Astrocyte (in vitro differentiated cells and primary cell): ENCODE measurements around the gene SH2B3. TPM values are rescaled to one million over a fixed set of nuclear protein-coding genes. Genes with fewer than 3 reads are reported as not detected.
"Not testable (repeated sequence)": the region's sequence is repeated elsewhere in the genome, so short reads cannot be mapped to it uniquely, and the experiment has no call there.

Source experiments
- DNase-seq: peaks from one replicate; pipeline ENCODE4 v3.0.0-alpha.2; 2010; ENCODE audit warnings: low read depth
- FAIRE-seq: peaks from 2 replicates; lab custom pipeline; 2011; peaks lifted over from hg19 to GRCh38; lab: Jason Lieb, UNC
- H2AFZ ChIP-seq: 2 replicates; pipeline ENCODE4 v1.6.0; 2012; ENCODE audit warnings: low read depth, low read length, inconsistent platforms
- H3K27ac ChIP-seq: 2 replicates; pipeline ENCODE4 v1.5.1; 2011; ENCODE audit warnings: low read depth, low read length, inconsistent platforms
- H3K27me3 ChIP-seq: 2 replicates; pipeline ENCODE4 v1.6.0; 2011; ENCODE audit warnings: low read length, inconsistent platforms; ENCODE audit not compliant: insufficient read depth
- H3K36me3 ChIP-seq: 2 replicates; pipeline ENCODE4 v1.5.1; 2011; ENCODE audit warnings: low read length, inconsistent platforms; ENCODE audit not compliant: insufficient read depth
- H3K4me1 ChIP-seq: 2 replicates; pipeline ENCODE4 v1.5.1; 2011; ENCODE audit warnings: low read length, inconsistent platforms; ENCODE audit not compliant: insufficient read depth
- H3K4me2 ChIP-seq: 2 replicates; pipeline ENCODE4 v1.6.0; 2012; ENCODE audit warnings: low read length, inconsistent platforms
- H3K4me3 ChIP-seq: 2 replicates; pipeline ENCODE4 v1.5.1; 2011; ENCODE audit warnings: low read depth, mild to moderate bottlenecking, low read length, inconsistent platforms; ENCODE audit not compliant: insufficient read depth
- H3K79me2 ChIP-seq: 2 replicates; pipeline ENCODE4 v1.6.0; 2012; ENCODE audit warnings: mild to moderate bottlenecking, low read length, inconsistent platforms; ENCODE audit not compliant: insufficient read depth
- H3K9ac ChIP-seq: 2 replicates; pipeline ENCODE4 v1.6.0; 2012; ENCODE audit warnings: mild to moderate bottlenecking, low read length, inconsistent platforms
- H3K9me3 ChIP-seq: 2 replicates; pipeline ENCODE4 v1.5.1; 2012; ENCODE audit warnings: low read depth, mild to moderate bottlenecking, low read length, inconsistent platforms; ENCODE audit not compliant: insufficient read depth
- H4K20me1 ChIP-seq: 2 replicates; pipeline ENCODE4 v1.6.0; 2012; ENCODE audit warnings: low read length, inconsistent platforms; ENCODE audit not compliant: insufficient read depth
- H3K27ac Mint-ChIP-seq: one replicate; pipeline ENCODE4 v1.8.0; 2021; ENCODE audit warnings: mild to moderate bottlenecking, mixed read lengths; ENCODE audit not compliant: unreplicated experiment
- H3K27me3 Mint-ChIP-seq: one replicate; pipeline ENCODE4 v1.8.0; 2021; ENCODE audit warnings: low read depth, mixed read lengths; ENCODE audit not compliant: unreplicated experiment
- H3K36me3 Mint-ChIP-seq: one replicate; pipeline ENCODE4 v1.8.0; 2021; ENCODE audit warnings: low read depth, mixed read lengths; ENCODE audit not compliant: unreplicated experiment
- H3K4me1 Mint-ChIP-seq: one replicate; pipeline ENCODE4 v1.8.0; 2021; ENCODE audit warnings: low read depth, mixed read lengths; ENCODE audit not compliant: unreplicated experiment
- H3K4me3 Mint-ChIP-seq: one replicate; pipeline ENCODE4 v1.8.0; 2021; ENCODE audit warnings: mild to moderate bottlenecking, moderate library complexity, mixed read lengths; ENCODE audit not compliant: unreplicated experiment
- H3K9me3 Mint-ChIP-seq: one replicate; pipeline ENCODE4 v1.8.0; 2021; ENCODE audit warnings: mild to moderate bottlenecking, mixed read lengths; ENCODE audit not compliant: unreplicated experiment
- EZH2 ChIP-seq: IDR thresholded peaks from 2 replicates; pipeline ENCODE4 v1.6.1; 2012; ENCODE audit warnings: mild to moderate bottlenecking, low read length, inconsistent platforms; ENCODE audit not compliant: insufficient read depth
- total RNA-seq: library from RNA; stranded (reverse); gene quantifications from 2 replicates; pipeline ENCODE4 v1.2.1, GENCODE V29; 2021
- TF ChIP-seq, protein P1 (sequence below): IDR thresholded peaks from 2 replicates; pipeline ENCODE4 v1.5.1; 2011; ENCODE audit warnings: low read depth, mild to moderate bottlenecking, inconsistent platforms, low read length, moderate library complexity; ENCODE audit not compliant: insufficient read depth

The SH2B3 gene
- total RNA-seq, 1 donor from 2014 or later, result 23.6 TPM

DNA sequence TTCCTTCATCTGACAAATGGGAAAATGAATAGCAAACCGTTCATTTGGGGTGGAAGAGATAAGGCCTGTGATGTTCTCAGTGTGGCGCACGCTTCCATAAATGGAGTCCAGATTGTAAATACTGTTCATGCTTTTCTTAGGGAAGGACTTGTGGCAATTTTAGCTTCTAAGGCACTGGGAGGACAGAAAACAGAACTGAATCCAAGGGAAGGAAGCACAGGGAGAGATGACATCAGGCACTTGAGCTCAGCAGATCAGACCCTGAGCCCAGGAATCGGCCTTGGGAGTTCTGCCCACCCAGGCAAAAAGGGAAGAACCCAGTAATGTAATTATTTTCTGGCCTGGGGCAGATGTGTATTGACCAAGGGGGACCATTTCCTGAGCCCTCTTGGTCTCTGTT is 7.2 kb upstream of the SH2B3 start:
- H3K27me3 Mint-ChIP-seq, result peaks cover 5% of the 10 kb centered on the region
- H3K9me3 Mint-ChIP-seq, result no peaks in the 10 kb centered on the region
- no peaks in the 10 kb centered on the region for H3K4me1 Mint-ChIP-seq
- H3K27ac Mint-ChIP-seq, result no peak overlapping the region
- no peak overlapping the region for H3K4me2 ChIP-seq
- no peak overlapping the region for H2AFZ ChIP-seq
- H4K20me1 ChIP-seq, result no peaks in the 10 kb centered on the region
- no peak overlapping the region for H3K4me3 ChIP-seq
- H3K27ac ChIP-seq, result no peak overlapping the region
- no peak overlapping the region for H3K9ac ChIP-seq
- FAIRE-seq (no peak), DNase-seq (no peak)
- TF ChIP-seq, protein P1, sequence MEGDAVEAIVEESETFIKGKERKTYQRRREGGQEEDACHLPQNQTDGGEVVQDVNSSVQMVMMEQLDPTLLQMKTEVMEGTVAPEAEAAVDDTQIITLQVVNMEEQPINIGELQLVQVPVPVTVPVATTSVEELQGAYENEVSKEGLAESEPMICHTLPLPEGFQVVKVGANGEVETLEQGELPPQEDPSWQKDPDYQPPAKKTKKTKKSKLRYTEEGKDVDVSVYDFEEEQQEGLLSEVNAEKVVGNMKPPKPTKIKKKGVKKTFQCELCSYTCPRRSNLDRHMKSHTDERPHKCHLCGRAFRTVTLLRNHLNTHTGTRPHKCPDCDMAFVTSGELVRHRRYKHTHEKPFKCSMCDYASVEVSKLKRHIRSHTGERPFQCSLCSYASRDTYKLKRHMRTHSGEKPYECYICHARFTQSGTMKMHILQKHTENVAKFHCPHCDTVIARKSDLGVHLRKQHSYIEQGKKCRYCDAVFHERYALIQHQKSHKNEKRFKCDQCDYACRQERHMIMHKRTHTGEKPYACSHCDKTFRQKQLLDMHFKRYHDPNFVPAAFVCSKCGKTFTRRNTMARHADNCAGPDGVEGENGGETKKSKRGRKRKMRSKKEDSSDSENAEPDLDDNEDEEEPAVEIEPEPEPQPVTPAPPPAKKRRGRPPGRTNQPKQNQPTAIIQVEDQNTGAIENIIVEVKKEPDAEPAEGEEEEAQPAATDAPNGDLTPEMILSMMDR, result no peak
- TF ChIP-seq EZH2, result no peak
- no peaks in the 10 kb centered on the region for H3K9me3 ChIP-seq
- H3K27me3 ChIP-seq, result no peaks in the 10 kb centered on the region
- H3K4me3 Mint-ChIP-seq, result no peak overlapping the region
- H3K36me3 ChIP-seq, result no peaks in the 10 kb centered on the region
- no peaks in the 10 kb centered on the region for H3K79me2 ChIP-seq
- H3K4me1 ChIP-seq, result peaks cover 14% of the 10 kb centered on the region
- H3K36me3 Mint-ChIP-seq, result no peaks in the 10 kb centered on the region

DNA sequence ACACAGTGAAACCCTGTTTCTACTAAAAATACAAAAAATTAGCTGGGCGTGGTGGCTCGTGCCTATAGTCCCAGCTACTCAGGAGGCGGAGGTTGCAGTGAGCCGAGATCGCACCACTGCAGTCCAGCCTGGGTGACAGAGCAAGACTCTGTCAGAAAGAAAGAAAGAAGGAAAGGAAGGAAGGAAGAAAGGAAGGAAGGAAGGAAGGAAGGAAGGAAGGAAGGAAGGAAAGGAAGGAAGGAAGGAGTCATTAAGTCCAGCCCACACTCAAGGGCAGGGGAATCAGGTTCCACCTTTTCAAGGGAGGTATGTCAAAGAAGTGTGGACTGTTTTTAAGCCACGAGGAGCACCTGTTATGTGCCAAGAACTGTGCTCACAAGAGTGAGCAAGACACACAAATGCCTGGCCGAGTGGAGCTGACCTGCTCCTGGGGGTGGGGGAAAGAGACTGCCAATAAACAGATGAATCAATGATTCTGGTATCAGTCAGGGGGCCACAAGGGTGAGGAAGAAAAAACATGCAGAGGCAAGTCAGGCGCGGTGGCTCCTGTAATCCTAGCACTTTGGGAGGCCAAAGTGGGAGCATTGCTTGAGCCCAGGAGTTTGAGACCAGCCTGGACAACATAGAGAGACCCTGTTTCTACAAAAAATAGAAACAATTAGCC is 5.8 kb upstream of the SH2B3 start:
- not testable (repeated sequence) for H3K27ac ChIP-seq, H3K27ac Mint-ChIP-seq, H3K27me3 ChIP-seq, DNase-seq, FAIRE-seq, H3K4me3 ChIP-seq, H3K4me3 Mint-ChIP-seq, H3K9me3 Mint-ChIP-seq, H3K9ac ChIP-seq, H3K36me3 Mint-ChIP-seq, H3K4me2 ChIP-seq, H2AFZ ChIP-seq, H3K9me3 ChIP-seq, H4K20me1 ChIP-seq, H3K27me3 Mint-ChIP-seq, H3K36me3 ChIP-seq, H3K79me2 ChIP-seq
- peaks cover 10% of the 10 kb centered on the region for H3K4me1 Mint-ChIP-seq
- peaks cover 21% of the 10 kb centered on the region for H3K4me1 ChIP-seq

DNA sequence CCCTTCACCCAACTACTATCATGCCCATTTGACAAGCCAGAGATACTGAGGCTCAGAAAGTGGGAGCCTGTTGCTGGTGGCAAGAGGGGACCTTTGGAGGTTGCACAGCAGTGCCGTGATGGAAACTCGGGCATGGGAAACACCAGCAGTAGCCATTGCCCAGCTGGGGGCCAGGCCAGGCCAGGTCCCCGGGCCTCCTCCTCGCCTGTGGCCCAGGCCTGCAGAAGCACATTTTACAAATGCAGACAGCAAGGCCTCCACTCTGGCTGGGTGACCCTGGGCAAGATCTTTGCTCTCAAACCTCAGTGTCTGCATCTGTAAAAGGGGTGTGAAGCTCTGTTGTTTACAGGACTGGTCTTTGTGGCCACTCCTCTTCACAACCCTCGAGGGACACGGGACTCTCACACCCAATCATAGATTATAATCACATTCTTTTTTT is 4.5 kb upstream of the SH2B3 start:
- no peak overlapping the region for H3K4me3 Mint-ChIP-seq

DNA sequence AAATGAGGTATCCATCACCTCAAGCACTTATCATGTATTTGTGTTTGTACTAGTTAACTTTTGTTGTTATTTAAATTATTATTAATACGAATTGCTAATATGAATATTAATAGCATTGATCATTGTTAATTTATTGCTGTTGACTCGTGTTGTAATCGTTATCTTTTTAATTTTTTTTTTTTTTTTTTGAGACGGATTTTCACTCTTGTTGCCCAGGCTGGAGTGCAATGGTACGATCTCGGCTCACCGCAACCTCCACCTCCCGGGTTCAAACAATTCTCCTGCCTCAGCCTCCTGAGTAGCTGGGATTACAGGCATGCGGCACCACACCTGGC is 3.3 kb upstream of the SH2B3 start:
- not testable (repeated sequence) for H3K4me3 Mint-ChIP-seq, H3K4me2 ChIP-seq, H3K27me3 Mint-ChIP-seq, H3K4me3 ChIP-seq, DNase-seq, FAIRE-seq, H3K36me3 Mint-ChIP-seq, H2AFZ ChIP-seq, H3K27me3 ChIP-seq, H3K9me3 Mint-ChIP-seq, H3K9me3 ChIP-seq, H4K20me1 ChIP-seq, H3K27ac ChIP-seq, H3K27ac Mint-ChIP-seq, H3K36me3 ChIP-seq, H3K9ac ChIP-seq
- Histone ChIP-seq H3K79me2 (peaks cover 16% of the 10 kb centered on the region), H3K4me1 (peaks cover 24% of the 10 kb centered on the region)
- peaks cover 10% of the 10 kb centered on the region for H3K4me1 Mint-ChIP-seq

More for the DNA sequence above, 4.5 kb upstream of the SH2B3 start:
- H3K4me1 Mint-ChIP-seq, result peaks cover 10% of the 10 kb centered on the region
- H3K27ac Mint-ChIP-seq, result no peak overlapping the region
- no peak overlapping the region for H2AFZ ChIP-seq
- H4K20me1 ChIP-seq, result no peaks in the 10 kb centered on the region
- H3K9me3 Mint-ChIP-seq, result no peaks in the 10 kb centered on the region
- H3K9me3 ChIP-seq, result no peaks in the 10 kb centered on the region
- H3K27ac ChIP-seq, result no peak overlapping the region
- H3K27me3 ChIP-seq, result no peaks in the 10 kb centered on the region
- H3K9ac ChIP-seq, result no peak overlapping the region
- TF ChIP-seq, protein P1, result no peak
- TF ChIP-seq EZH2, result no peak
- peaks cover 2% of the 10 kb centered on the region for H3K27me3 Mint-ChIP-seq
- FAIRE-seq (no peak), DNase-seq (no peak)
- H3K79me2 ChIP-seq, result peaks cover 4% of the 10 kb centered on the region
- H3K36me3 Mint-ChIP-seq, result no peaks in the 10 kb centered on the region
- H3K36me3 ChIP-seq, result no peaks in the 10 kb centered on the region
- H3K4me2 ChIP-seq, result no peak overlapping the region
- no peak overlapping the region for H3K4me3 ChIP-seq
- H3K4me1 ChIP-seq, result peaks cover 22% of the 10 kb centered on the region
